GM23338 (cell line): ENCODE measurements around the gene CXCL12. TPM values are rescaled to one million over a fixed set of nuclear protein-coding genes. Genes with fewer than 3 reads are reported as not detected.

ENCODE experiments used
- ATAC-seq: fragments of 200-7000 bp; cut with Tn5 transposase; 3 replicates; pipeline ENCODE4 v1.9.1; 2020
- DNase-seq: peaks from one replicate; pipeline ENCODE4 v3.0.0-alpha.2; 2015; ENCODE audit warnings: low spot score
- H2AFZ ChIP-seq: fragments of 200-600 bp; sonication (generic); 2 replicates; pipeline ENCODE4 v1.8.0; 2016; ENCODE audit warnings: antibody characterized with exemption, mild to moderate bottlenecking, moderate library complexity
- H3F3A ChIP-seq: fragments of 200-600 bp; sonication (generic); replicated peaks from 2 replicates; pipeline ENCODE4 v1.8.0; 2017; ENCODE audit warnings: antibody characterized with exemption, mixed run types, low read depth
- H3K27ac ChIP-seq: fragments of 200-600 bp; sonication (generic); 2 replicates; pipeline ENCODE4 v1.6.1; 2016; ENCODE audit warnings: low read depth
- H3K27me3 ChIP-seq: fragments of 200-600 bp; sonication (generic); 2 replicates; pipeline ENCODE4 v1.8.0; 2016; ENCODE audit warnings: mild to moderate bottlenecking, mixed run types, moderate library complexity; ENCODE audit not compliant: insufficient read depth
- H3K36me3 ChIP-seq: fragments of 200-600 bp; sonication (generic); 2 replicates; pipeline ENCODE4 v1.8.0; 2016; ENCODE audit warnings: mild to moderate bottlenecking; ENCODE audit not compliant: insufficient read depth
- H3K4me1 ChIP-seq: fragments of 200-600 bp; sonication (generic); 2 replicates; pipeline ENCODE4 v1.8.0; 2016; ENCODE audit warnings: mild to moderate bottlenecking, moderate library complexity; ENCODE audit not compliant: insufficient read depth
- H3K4me2 ChIP-seq: fragments of 200-600 bp; sonication (generic); 2 replicates; pipeline ENCODE4 v1.7.1; 2017; ENCODE audit warnings: mixed run types
- H3K4me3 ChIP-seq: fragments of 200-600 bp; sonication (generic); 2 replicates; pipeline ENCODE4 v1.6.1; 2016; ENCODE audit warnings: mixed run types
- H3K79me2 ChIP-seq: fragments of 200-600 bp; sonication (generic); replicated peaks from 2 replicates; pipeline ENCODE4 v1.8.0; 2017; ENCODE audit warnings: mild to moderate bottlenecking; ENCODE audit not compliant: insufficient read depth
- H3K9me2 ChIP-seq: fragments of 200-600 bp; sonication (generic); 2 replicates; pipeline ENCODE4 v1.8.0; 2017; ENCODE audit not compliant: insufficient read depth
- H4K20me1 ChIP-seq: fragments of 200-600 bp; sonication (generic); replicated peaks from 2 replicates; pipeline ENCODE4 v1.8.0; 2017; ENCODE audit warnings: mild to moderate bottlenecking; ENCODE audit not compliant: insufficient read depth
- H3K27ac Mint-ChIP-seq: 2 replicates; pipeline ENCODE4 v1.8.0; 2020; ENCODE audit warnings: inconsistent platforms, mild to moderate bottlenecking, moderate library complexity, mixed read lengths
- H3K27me3 Mint-ChIP-seq: 3 replicates; pipeline ENCODE4 v1.8.0; 2022; ENCODE audit warnings: low read depth, mild to moderate bottlenecking, moderate library complexity, mixed read lengths, inconsistent platforms; ENCODE audit not compliant: insufficient read depth, poor library complexity
- H3K36me3 Mint-ChIP-seq: 3 replicates; pipeline ENCODE4 v1.8.0; 2021; ENCODE audit warnings: low read depth, mild to moderate bottlenecking, inconsistent platforms, moderate library complexity, mixed read lengths
- H3K4me1 Mint-ChIP-seq: 3 replicates; pipeline ENCODE4 v1.8.0; 2020; ENCODE audit warnings: mild to moderate bottlenecking, inconsistent platforms, mixed read lengths
- H3K4me3 Mint-ChIP-seq: 3 replicates; pipeline ENCODE4 v1.8.0; 2021; ENCODE audit warnings: moderate library complexity, mild to moderate bottlenecking, inconsistent platforms, mixed read lengths
- H3K9me3 Mint-ChIP-seq: 3 replicates; pipeline ENCODE4 v1.8.0; 2020; ENCODE audit warnings: moderate library complexity, mild to moderate bottlenecking, inconsistent platforms, mixed read lengths
- CREB1 ChIP-seq: fragments of 250-450 bp; sonication (Bioruptor Pico); IDR thresholded peaks from 2 replicates; pipeline ENCODE4 v1.5.0; 2020; ENCODE audit warnings: low read depth, mild to moderate bottlenecking, moderate library complexity
- CTCF ChIP-seq, 2 experiments: fragments of 200-600 bp in 1 of 2; sonication (generic) in 1 of 2; conservative IDR thresholded peaks; 2 replicates each; pipeline versions ENCODE4 v1.5.1 to v1.6.1; 2016 to 2017; ENCODE audit warnings: antibody characterized with exemption in 2 of 2, low read depth in 2 of 2, mild to moderate bottlenecking in 2 of 2, moderate library complexity in 1 of 2
- ETS1 ChIP-seq: IDR thresholded peaks from 2 replicates; pipeline ENCODE4 v1.6.1; 2016; ENCODE audit warnings: antibody characterized with exemption
- EZH2 ChIP-seq: fragments of 200-600 bp; sonication (generic); IDR thresholded peaks from one replicate; pipeline ENCODE4 v1.8.0; 2017; ENCODE audit warnings: antibody characterized with exemption, mild to moderate bottlenecking, low read depth; ENCODE audit not compliant: unreplicated experiment
- EZH2phosphoT487 ChIP-seq: fragments of 200-600 bp; sonication (generic); IDR thresholded peaks from one replicate; pipeline ENCODE4 v1.8.1; 2018; ENCODE audit warnings: antibody characterized with exemption; ENCODE audit not compliant: unreplicated experiment
- JUNB ChIP-seq: IDR thresholded peaks from one replicate; pipeline ENCODE4 v1.6.1; 2016; ENCODE audit warnings: antibody characterized with exemption; ENCODE audit not compliant: unreplicated experiment
- NANOG ChIP-seq: IDR thresholded peaks from 2 replicates; pipeline ENCODE4 v1.6.1; 2016; ENCODE audit warnings: antibody characterized with exemption, borderline replicate concordance
- POLR2AphosphoS5 ChIP-seq: IDR thresholded peaks from 2 replicates; pipeline ENCODE4 v1.6.1; 2016; ENCODE audit warnings: antibody characterized with exemption, low read depth
- REST ChIP-seq: IDR thresholded peaks from one replicate; pipeline ENCODE4 v1.6.1; 2018; ENCODE audit warnings: antibody characterized with exemption; ENCODE audit not compliant: unreplicated experiment
- STAT1 ChIP-seq: IDR thresholded peaks from one replicate; pipeline ENCODE4 v1.6.1; 2016; ENCODE audit warnings: antibody characterized with exemption; ENCODE audit not compliant: unreplicated experiment
- ZNF114 ChIP-seq: fragments of 250-450 bp; sonication (Bioruptor Pico); IDR thresholded peaks from 2 replicates; pipeline ENCODE4 v1.5.0; 2020; ENCODE audit warnings: mild to moderate bottlenecking, moderate library complexity
- ZNF331 ChIP-seq: fragments of 250-450 bp; sonication (Bioruptor Pico); IDR thresholded peaks from 2 replicates; pipeline ENCODE4 v1.5.0; 2020; ENCODE audit warnings: low read depth, mild to moderate bottlenecking, moderate library complexity
- ZNF462 ChIP-seq: fragments of 250-450 bp; sonication (Bioruptor Pico); IDR thresholded peaks from 2 replicates; pipeline ENCODE4 v1.5.0; 2020; ENCODE audit warnings: mild to moderate bottlenecking, moderate library complexity
- polyA plus RNA-seq: library from polyadenylated mRNA; unstranded; fragments of >200 nt; fragmentation: Nextera tagmentation; extraction: Ambion mirVana; gene quantifications from 2 replicates; pipeline ENCODE4 v1.2.1, GENCODE V29; 2016
- total RNA-seq: library from RNA; depleted of rRNA; stranded (reverse); fragments of >200 nt; shearing (Covaris generic); gene quantifications from 2 replicates; pipeline ENCODE4 v1.2.3, GENCODE V29; 2014

CXCL12 gene
- total and polyA plus RNA-seq, 2 experiments from 2014 or later = 53.8 to 58.5 TPM

GRCh38 chr10:44382981-44383748 lies 1.7 kb downstream of the CXCL12 start:
- Histone ChIP-seq H2AFZ (no peak overlapping the region), H3K79me2 (peaks cover 62% of the 10 kb centered on the region), H3K4me1 (peaks cover 36% of the 10 kb centered on the region), H3K27me3 (peaks cover 35% of the 10 kb centered on the region), H4K20me1 (no peaks in the 10 kb centered on the region), H3K4me2 (peak overlapping the region; percentile 96), H3F3A (peaks cover 6% of the 10 kb centered on the region; the same call in 1 of the 2 replicates), H3K27ac (peak overlapping the region; percentile 95), H3K4me3 (peak overlapping the region; percentile 85), H3K9me2 (no peaks in the 10 kb centered on the region), H3K36me3 (peaks cover 15% of the 10 kb centered on the region; the same call in 1 of the 2 replicates)
- Mint-ChIP-seq H3K9me3 (peaks cover 3% of the 10 kb centered on the region; the same call in 2 of the 3 replicates), H3K4me1 (peaks cover 58% of the 10 kb centered on the region), H3K27me3 (peaks cover 19% of the 10 kb centered on the region), H3K4me3 (peak overlapping the region; percentile 84), H3K36me3 (peaks cover 40% of the 10 kb centered on the region), H3K27ac (peak overlapping the region; percentile 88)
- peak; percentile 31 for DNase-seq
- TF ChIP-seq ZNF114 (CRISPR knock-in tag) (no peak), REST (no peak), EZH2 (no peak), POLR2AphosphoS5 (no peak), JUNB (no peak), ETS1 (no peak), STAT1 (no peak), ZNF331 (CRISPR knock-in tag) (no peak), ZNF462 (no peak), EZH2phosphoT487 (no peak), NANOG (no peak), CTCF (conservative IDR thresholded peaks at IDR 0.05; ENCODE audit: low read depth in 2 of 2) (no peak), CREB1 (CRISPR knock-in tag) (no peak)
- ATAC-seq = no peak
